ENCODE results near the gene INSM2. TPM values are rescaled to one million over a fixed set of nuclear protein-coding genes. Genes with fewer than 3 reads are reported as not detected.

INSM2 gene
- total and polyA plus RNA-seq, 2 of the 13 experiments (the other 11 are each of a cell fraction or from before 2014, with no cell fraction given): not detected

DNA sequence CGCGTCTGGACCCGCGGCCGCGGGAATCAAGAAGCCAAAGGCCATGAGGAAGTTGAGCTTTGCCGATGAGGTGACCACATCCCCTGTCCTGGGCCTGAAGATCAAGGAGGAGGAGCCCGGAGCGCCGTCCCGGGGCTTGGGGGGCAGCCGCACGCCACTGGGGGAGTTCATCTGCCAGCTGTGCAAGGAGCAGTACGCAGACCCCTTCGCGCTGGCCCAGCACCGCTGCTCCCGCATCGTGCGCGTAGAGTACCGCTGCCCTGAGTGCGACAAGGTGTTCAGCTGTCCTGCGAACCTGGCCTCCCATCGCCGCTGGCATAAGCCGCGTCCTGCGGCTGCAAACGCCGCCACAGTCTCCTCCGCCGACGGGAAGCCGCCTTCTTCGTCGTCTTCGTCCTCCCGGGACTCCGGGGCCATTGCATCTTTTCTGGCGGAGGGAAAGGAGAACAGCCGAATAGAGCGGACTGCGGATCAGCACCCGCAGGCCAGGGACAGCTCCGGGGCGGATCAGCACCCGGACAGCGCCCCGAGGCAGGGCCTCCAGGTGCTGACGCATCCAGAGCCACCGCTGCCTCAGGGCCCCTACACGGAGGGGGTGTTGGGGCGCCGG, 1.0 kb downstream of the INSM2 start (continued):
- TF ChIP-seq, protein P1, sequence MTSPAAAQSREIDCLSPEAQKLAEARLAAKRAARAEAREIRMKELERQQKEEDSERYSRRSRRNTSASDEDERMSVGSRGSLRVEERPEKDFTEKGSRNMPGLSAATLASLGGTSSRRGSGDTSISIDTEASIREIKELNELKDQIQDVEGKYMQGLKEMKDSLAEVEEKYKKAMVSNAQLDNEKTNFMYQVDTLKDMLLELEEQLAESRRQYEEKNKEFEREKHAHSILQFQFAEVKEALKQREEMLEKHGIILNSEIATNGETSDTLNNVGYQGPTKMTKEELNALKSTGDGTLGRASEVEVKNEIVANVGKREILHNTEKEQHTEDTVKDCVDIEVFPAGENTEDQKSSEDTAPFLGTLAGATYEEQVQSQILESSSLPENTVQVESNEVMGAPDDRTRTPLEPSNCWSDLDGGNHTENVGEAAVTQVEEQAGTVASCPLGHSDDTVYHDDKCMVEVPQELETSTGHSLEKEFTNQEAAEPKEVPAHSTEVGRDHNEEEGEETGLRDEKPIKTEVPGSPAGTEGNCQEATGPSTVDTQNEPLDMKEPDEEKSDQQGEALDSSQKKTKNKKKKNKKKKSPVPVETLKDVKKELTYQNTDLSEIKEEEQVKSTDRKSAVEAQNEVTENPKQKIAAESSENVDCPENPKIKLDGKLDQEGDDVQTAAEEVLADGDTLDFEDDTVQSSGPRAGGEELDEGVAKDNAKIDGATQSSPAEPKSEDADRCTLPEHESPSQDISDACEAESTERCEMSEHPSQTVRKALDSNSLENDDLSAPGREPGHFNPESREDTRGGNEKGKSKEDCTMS (CRISPR knock-in tag; conservative IDR thresholded peaks at IDR 0.05): peak; percentile 100
- TF ChIP-seq, protein P2, sequence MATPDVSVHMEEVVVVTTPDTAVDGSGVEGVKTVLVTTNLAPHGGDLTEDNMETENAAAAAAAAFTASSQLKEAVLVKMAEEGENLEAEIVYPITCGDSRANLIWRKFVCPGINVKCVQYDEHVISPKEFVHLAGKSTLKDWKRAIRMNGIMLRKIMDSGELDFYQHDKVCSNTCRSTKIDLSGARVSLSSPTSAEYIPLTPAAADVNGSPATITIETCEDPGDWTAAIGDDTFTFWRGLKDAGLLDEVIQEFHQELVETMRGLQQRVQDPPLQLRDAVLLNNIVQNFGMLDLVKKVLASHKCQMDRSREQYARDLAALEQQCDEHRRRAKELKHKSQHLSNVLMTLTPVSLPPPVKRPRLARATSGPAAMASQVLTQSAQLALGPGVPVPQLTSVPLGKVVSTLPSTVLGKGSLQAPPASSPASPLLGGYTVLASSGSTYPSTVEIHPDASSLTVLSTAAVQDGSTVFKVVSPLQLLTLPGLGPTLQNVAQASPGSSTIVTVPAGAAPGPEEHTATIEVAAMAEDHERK (CRISPR knock-in tag; IDR thresholded peaks at IDR 0.05; ENCODE audit: low read depth): peak; percentile 90; the same call in 1 of the 2 replicates
- TF ChIP-seq, protein P3, sequence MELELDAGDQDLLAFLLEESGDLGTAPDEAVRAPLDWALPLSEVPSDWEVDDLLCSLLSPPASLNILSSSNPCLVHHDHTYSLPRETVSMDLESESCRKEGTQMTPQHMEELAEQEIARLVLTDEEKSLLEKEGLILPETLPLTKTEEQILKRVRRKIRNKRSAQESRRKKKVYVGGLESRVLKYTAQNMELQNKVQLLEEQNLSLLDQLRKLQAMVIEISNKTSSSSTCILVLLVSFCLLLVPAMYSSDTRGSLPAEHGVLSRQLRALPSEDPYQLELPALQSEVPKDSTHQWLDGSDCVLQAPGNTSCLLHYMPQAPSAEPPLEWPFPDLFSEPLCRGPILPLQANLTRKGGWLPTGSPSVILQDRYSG (CRISPR knock-in tag; IDR thresholded peaks at IDR 0.05): peak; percentile 100
- TF ChIP-seq MZF1 (CRISPR knock-in tag; IDR thresholded peaks at IDR 0.05; ENCODE audit: borderline replicate concordance) (peak; percentile 100), ZNF230 (CRISPR knock-in tag; IDR thresholded peaks at IDR 0.05) (peak; percentile 100), SIN3A (IDR thresholded peaks at IDR 0.05; ENCODE audit: borderline replicate concordance, low read depth, low read length) (peak; percentile 100), RORA (CRISPR knock-in tag; IDR thresholded peaks at IDR 0.05) (peak; percentile 99; the same call in 1 of the 2 replicates), PCBP1 (IDR thresholded peaks at IDR 0.05; ENCODE audit: borderline replicate concordance, low read depth, low read length) (peak; percentile 78; the same call in 1 of the 2 replicates), CBX2 (IDR thresholded peaks at IDR 0.05; ENCODE audit: low read depth, low read length) (no peak; the same call in 1 of the 2 replicates), CBX2 (CRISPR knock-in tag; IDR thresholded peaks at IDR 0.05; ENCODE audit: low read depth) (peak; percentile 100), ZNF484 (CRISPR knock-in tag; IDR thresholded peaks at IDR 0.05; ENCODE audit: borderline replicate concordance, low read depth) (peak; percentile 100), ZFAT (CRISPR knock-in tag; conservative IDR thresholded peaks at IDR 0.05) (peak; percentile 99), HNRNPLL (IDR thresholded peaks at IDR 0.05; ENCODE audit: low read depth, low read length, poor library complexity, severe bottlenecking) (peak; percentile 86), REL (CRISPR knock-in tag; conservative IDR thresholded peaks at IDR 0.05) (peak; percentile 100), ZNF10 (CRISPR knock-in tag; IDR thresholded peaks at IDR 0.05; ENCODE audit: borderline replicate concordance, low read depth) (peak; percentile 99), HOXD1 (CRISPR knock-in tag; IDR thresholded peaks at IDR 0.05) (peak; percentile 100), ZFYVE20 (CRISPR knock-in tag; IDR thresholded peaks at IDR 0.05; ENCODE audit: borderline replicate concordance, low read depth) (peak; percentile 100), ONECUT2 (CRISPR knock-in tag; IDR thresholded peaks at IDR 0.05) (peak; percentile 99)
- TF ChIP-seq, protein P4, sequence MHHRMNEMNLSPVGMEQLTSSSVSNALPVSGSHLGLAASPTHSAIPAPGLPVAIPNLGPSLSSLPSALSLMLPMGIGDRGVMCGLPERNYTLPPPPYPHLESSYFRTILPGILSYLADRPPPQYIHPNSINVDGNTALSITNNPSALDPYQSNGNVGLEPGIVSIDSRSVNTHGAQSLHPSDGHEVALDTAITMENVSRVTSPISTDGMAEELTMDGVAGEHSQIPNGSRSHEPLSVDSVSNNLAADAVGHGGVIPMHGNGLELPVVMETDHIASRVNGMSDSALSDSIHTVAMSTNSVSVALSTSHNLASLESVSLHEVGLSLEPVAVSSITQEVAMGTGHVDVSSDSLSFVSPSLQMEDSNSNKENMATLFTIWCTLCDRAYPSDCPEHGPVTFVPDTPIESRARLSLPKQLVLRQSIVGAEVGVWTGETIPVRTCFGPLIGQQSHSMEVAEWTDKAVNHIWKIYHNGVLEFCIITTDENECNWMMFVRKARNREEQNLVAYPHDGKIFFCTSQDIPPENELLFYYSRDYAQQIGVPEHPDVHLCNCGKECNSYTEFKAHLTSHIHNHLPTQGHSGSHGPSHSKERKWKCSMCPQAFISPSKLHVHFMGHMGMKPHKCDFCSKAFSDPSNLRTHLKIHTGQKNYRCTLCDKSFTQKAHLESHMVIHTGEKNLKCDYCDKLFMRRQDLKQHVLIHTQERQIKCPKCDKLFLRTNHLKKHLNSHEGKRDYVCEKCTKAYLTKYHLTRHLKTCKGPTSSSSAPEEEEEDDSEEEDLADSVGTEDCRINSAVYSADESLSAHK (CRISPR knock-in tag; IDR thresholded peaks at IDR 0.05; ENCODE audit: borderline replicate concordance): peak; percentile 100
- TF ChIP-seq, protein P5, sequence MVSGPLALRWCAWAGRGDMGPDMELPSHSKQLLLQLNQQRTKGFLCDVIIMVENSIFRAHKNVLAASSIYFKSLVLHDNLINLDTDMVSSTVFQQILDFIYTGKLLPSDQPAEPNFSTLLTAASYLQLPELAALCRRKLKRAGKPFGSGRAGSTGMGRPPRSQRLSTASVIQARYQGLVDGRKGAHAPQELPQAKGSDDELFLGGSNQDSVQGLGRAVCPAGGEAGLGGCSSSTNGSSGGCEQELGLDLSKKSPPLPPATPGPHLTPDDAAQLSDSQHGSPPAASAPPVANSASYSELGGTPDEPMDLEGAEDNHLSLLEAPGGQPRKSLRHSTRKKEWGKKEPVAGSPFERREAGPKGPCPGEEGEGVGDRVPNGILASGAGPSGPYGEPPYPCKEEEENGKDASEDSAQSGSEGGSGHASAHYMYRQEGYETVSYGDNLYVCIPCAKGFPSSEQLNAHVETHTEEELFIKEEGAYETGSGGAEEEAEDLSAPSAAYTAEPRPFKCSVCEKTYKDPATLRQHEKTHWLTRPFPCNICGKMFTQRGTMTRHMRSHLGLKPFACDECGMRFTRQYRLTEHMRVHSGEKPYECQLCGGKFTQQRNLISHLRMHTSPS (CRISPR knock-in tag; IDR thresholded peaks at IDR 0.05; ENCODE audit: low read depth): peak; percentile 99

Data from HepG2 (cell line).